Central memory CD4-positive, alpha-beta T cell (primary cell): ENCODE measurements around the gene FAM187B.
A peak's percentile ranks its signal among the peaks of the same experiment; 100 is the strongest.

ENCODE experiments used
- DNase-seq: peaks from one replicate; pipeline ENCODE4 v3.0.0; 2022
- total RNA-seq, 3 experiments: gene quantifications; one replicate each; lab custom pipeline; 2026; lab: John Stamatoyannopoulos, UW

FAM187B gene
- total RNA-seq, result 0 to 0.38 (median 0.04) reads per million in 3 experiments

GRCh38 chr19:35228177-35228930 lies at the start of gene FAM187B:
Gene FAM187B, minus strand, starts transcription at chr19:35228739. Its CDS starts 59 bp downstream, at chr19:35228680.
- no peak for DNase-seq

GRCh38 chr19:35276706-35277281 lies 48.3 kb upstream of the FAM187B start:
- no peak for DNase-seq

DNA sequence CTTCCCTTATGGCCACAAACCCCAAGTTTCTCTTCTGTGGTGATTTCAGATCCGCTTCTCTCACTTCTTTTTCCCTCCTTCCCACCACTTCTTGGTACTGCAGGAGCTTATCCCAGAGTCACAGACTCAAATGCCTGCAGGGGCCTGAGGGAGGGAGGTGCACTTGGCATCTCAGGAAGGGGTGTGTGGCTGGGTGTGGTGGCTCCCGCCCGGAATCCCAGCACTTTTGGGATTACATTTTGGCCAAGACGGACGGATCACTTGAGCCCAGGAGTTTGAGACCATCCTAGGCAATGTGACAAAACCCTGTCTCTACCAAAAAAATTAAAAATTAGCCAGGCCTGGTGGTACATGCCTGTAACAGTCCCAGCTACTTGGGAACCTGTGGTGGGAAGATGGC lies 45.8 kb upstream of the FAM187B start:
- no peak for DNase-seq

- no peak for DNase-seq
Measured at GRCh38 chr19:35273686-35274259, 45.2 kb upstream of the FAM187B start.

DNA sequence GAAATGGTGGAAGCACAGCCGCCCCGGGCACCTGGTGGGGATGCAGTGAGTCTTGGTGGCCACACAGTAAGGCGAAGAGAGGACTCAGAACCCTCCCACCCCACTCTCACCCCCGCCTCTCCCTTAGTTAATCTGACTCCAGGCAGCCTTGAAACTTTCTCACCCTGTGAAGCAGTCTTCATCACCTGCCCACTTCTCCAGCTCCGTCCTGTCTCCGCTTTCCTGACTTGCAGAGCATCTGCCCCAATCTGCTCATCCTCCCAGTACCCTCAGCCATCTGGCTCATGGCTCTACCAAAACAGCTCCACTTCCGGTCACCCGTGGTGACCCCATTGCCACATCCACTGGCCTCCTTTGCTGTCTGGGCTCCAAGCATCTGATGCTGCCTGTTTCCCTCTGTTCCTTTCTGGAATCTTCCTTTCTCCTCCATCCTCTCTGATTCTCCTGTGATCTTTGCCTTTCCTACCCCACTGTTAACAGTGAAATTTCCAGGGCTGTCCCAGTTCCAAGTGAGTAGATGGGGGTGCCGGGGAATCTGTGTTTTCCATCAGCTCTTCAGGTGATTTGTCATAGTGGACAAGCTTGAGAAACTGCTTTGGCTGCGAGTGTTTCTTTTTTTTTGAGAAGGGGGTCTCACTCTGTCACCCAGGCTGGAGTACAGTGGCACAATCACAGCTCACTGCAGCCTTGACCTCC lies 44.6 kb upstream of the FAM187B start:
- no peak for DNase-seq

- DNase-seq, result no peak
Measured at GRCh38 chr19:35272122-35272719, 43.7 kb upstream of the FAM187B start.

GRCh38 chr19:35271546-35271945 lies 43.0 kb upstream of the FAM187B start:
- no peak for DNase-seq

DNA sequence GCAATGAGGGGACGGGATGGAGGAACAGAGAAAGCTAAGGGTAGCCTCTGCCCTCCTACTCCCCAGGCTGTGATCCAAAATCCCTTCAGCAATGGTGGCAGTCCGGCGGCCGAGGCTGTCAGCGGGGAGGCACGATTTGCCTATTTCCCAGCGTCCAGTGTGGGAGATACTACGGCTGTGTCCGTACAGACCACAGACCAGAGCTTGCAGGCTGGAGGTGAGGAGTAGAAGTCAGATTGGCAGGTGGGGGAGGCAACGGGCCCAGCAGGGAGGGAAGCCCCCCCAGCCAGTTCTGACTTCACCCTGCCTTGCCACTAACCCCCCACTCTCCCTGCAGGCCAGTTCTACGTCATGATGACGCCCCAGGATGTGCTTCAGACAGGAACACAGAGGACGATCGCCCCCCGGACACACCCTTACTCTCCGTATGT lies 41.9 kb upstream of the FAM187B start:
- DNase-seq, result no peak

GRCh38 chr19:35269438-35270117 lies 41.0 kb upstream of the FAM187B start:
- peak; percentile 65 for DNase-seq

DNA sequence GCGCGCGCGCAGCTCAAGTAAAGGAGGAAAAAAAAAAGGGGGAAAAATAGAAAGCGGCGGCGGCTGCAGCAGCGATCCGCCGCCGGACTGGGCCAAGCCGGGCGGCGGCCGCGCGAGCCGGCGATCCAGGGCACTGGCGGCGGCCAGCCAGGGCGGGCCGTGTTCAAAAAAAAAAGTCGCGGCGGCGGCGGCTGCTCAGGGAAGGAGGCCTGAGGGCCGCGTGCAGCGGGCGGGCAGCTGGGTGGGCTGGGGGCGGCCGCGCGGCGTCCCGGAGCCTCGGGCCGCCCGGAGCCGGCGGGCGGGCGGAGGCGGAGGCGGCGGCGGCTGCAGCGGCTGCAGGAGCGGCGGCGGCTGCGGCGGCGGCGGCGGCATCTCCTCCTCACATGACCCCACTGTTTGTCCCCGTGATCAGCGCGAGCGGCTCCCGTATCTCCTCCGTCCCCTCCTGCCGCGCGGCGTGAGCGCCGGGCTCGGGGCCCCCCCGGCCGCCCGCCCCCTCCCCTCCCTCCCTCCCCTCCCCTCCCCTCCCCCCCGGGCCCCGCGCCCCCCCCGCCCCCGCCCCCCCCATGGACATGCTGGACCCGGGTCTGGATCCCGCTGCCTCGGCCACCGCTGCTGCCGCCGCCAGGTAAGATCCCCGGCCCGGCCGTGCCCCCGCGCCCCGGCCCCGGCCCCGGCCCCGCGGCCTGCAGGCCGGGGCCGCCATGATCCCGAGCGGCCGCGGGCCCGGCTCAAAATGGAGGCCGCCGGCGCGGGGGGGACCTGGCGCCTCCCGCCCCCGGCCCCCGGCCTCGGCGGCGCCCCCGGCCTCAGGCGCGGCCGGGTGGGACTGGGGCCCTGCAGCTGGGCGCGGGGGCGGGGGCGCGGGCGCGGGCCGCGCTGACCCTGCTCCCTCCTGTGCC lies 40.2 kb upstream of the FAM187B start, which contains the start of gene USF2:
TSS of gene USF2 (plus strand) at position 427 of the 902 bp plus-strand sequence. CDS start at position 567, 140 bp downstream.
- DNase-seq, result peak; percentile 68

- peak; percentile 79 for DNase-seq
Measured at GRCh38 chr19:35267818-35268535, 39.4 kb upstream of the FAM187B start.

- no peak for DNase-seq
Measured at GRCh38 chr19:35267353-35267817, 38.8 kb upstream of the FAM187B start.

GRCh38 chr19:35266520-35267352 lies 38.2 kb upstream of the FAM187B start:
- DNase-seq, result no peak

GRCh38 chr19:35265900-35266519 lies 37.5 kb upstream of the FAM187B start:
- no peak for DNase-seq

GRCh38 chr19:35265126-35265899 lies 36.8 kb upstream of the FAM187B start:
- DNase-seq, result no peak

- no peak for DNase-seq
Measured at GRCh38 chr19:35264268-35265125, 36.0 kb upstream of the FAM187B start.
